A673 (cell line): ENCODE data around the gene CETN3. TPM values are rescaled to one million over a fixed set of nuclear protein-coding genes. Genes with fewer than 3 reads are reported as not detected.

Experiments
- BruUV-seq: library from RNA; stranded (reverse); fragments of 400-500 nt; replicated peaks from 2 replicates; lab custom pipeline; 2021; lab: Mats Ljungman, UMichigan
- CTCF ChIA-PET: fragments of 300-600 bp; sonication (Branson Sonifier 250); formaldehyde crosslinking; loops from one replicate; lab custom pipeline; 2022; ENCODE audit warnings: antibody characterized with exemption; lab: Charles Lee
- POLR2A ChIA-PET: fragments of 300-600 bp; sonication (Branson Sonifier 250); formaldehyde crosslinking; loops from one replicate; lab custom pipeline; 2022; ENCODE audit warnings: antibody characterized with exemption; ENCODE audit not compliant: low non-redundant PET; lab: Charles Lee
- DNase-seq: peaks from one replicate; pipeline ENCODE4 v3.0.0-alpha.2; 2015; ENCODE audit warnings: low spot score
- H3K27ac ChIP-seq: fragments of 200-600 bp; sonication (generic); 2 replicates; pipeline ENCODE4 v1.5.1; 2016; ENCODE audit warnings: mixed run types, low read depth, mild to moderate bottlenecking, mixed read lengths, antibody characterized with exemption, low read length; ENCODE audit not compliant: poor library complexity, severe bottlenecking
- H3K27me3 ChIP-seq: fragments of 200-600 bp; sonication (generic); replicated peaks from 2 replicates; pipeline ENCODE4 v1.6.1; 2017; ENCODE audit warnings: mixed run types, low read depth, mild to moderate bottlenecking, mixed read lengths, antibody characterized with exemption, low read length; ENCODE audit not compliant: insufficient read depth, poor library complexity
- H3K36me3 ChIP-seq: fragments of 200-600 bp; sonication (generic); 2 replicates; pipeline ENCODE4 v1.6.1; 2016; ENCODE audit warnings: mixed run types, mild to moderate bottlenecking, mixed read lengths, antibody characterized with exemption, low read length; ENCODE audit not compliant: insufficient read depth, poor library complexity, severe bottlenecking
- H3K4me1 ChIP-seq: fragments of 200-600 bp; sonication (generic); 2 replicates; pipeline ENCODE4 v1.6.1; 2017; ENCODE audit warnings: mixed run types, mild to moderate bottlenecking, mixed read lengths, antibody characterized with exemption, low read length; ENCODE audit not compliant: insufficient read depth, poor library complexity, severe bottlenecking
- H3K4me3 ChIP-seq: fragments of 200-600 bp; sonication (generic); 2 replicates; pipeline ENCODE4 v1.5.1; 2016; ENCODE audit warnings: low read depth, mixed run types, mild to moderate bottlenecking, mixed read lengths, low read length; ENCODE audit not compliant: poor library complexity, severe bottlenecking
- H3K9me3 ChIP-seq: fragments of 200-600 bp; sonication (generic); 2 replicates; pipeline ENCODE4 v1.6.1; 2016; ENCODE audit warnings: mixed run types, low read depth, mild to moderate bottlenecking, mixed read lengths, antibody characterized with exemption, low read length; ENCODE audit not compliant: poor library complexity, severe bottlenecking
- CTCF ChIP-seq: fragments of 300-800, 200-600 bp; sonication (generic); conservative IDR thresholded peaks from 2 replicates; pipeline ENCODE4 v1.5.1; 2017; ENCODE audit warnings: low read depth, mild to moderate bottlenecking, antibody characterized with exemption, low read length, moderate library complexity, mixed read lengths
- EZH2 ChIP-seq: fragments of 200-600 bp; sonication (generic); IDR thresholded peaks from 2 replicates; pipeline ENCODE4 v1.6.1; 2017; ENCODE audit warnings: borderline replicate concordance, low read depth, mild to moderate bottlenecking, mixed read lengths, antibody characterized with exemption, low read length; ENCODE audit not compliant: poor library complexity, severe bottlenecking
- intact Hi-C: fragments of 100-400 bp; cut with micrococcal nuclease; formaldehyde crosslinking; loops from one replicate; pipeline ENCODE4 v1.10.0; 2022; ENCODE audit not compliant: unreplicated experiment
- total RNA-seq: library from RNA; stranded (reverse); gene quantifications from 2 replicates; pipeline ENCODE4 v1.2.3, GENCODE V29; 2021

CETN3 gene
- total RNA-seq, 1 experiment from 2014 or later = 25.3 TPM

GRCh38 chr5:90355635-90356034 lies 53.9 kb downstream of the CETN3 start:
- CTCF ChIA-PET = no interaction called here
- Histone ChIP-seq H3K9me3 (no peaks in the 10 kb centered on the region), H3K27me3 (no peaks in the 10 kb centered on the region), H3K4me1 (peaks cover 10% of the 10 kb centered on the region), H3K36me3 (no peaks in the 10 kb centered on the region), H3K4me3 (no peak overlapping the region), H3K27ac (no peak overlapping the region)
- no TSS peak for BruUV-seq
- TF ChIP-seq EZH2 (no peak), CTCF (no peak)
- intact Hi-C loops = no loop called here
- POLR2A ChIA-PET = no interaction called here
- no peak for DNase-seq

GRCh38 chr5:90353254-90353653 lies 56.3 kb downstream of the CETN3 start:
- DNase-seq = no peak
- Histone ChIP-seq H3K27ac (no peak overlapping the region), H3K4me3 (no peak overlapping the region), H3K4me1 (peaks cover 10% of the 10 kb centered on the region), H3K36me3 (no peaks in the 10 kb centered on the region), H3K27me3 (peaks cover 4% of the 10 kb centered on the region), H3K9me3 (no peaks in the 10 kb centered on the region)
- TF ChIP-seq EZH2 (no peak), CTCF (no peak)
- intact Hi-C loops = no loop called here
- no TSS peak for BruUV-seq
- CTCF ChIA-PET = no interaction called here
- POLR2A ChIA-PET = no interaction called here

GRCh38 chr5:90351101-90351500 lies 58.5 kb downstream of the CETN3 start:
- intact Hi-C loops = no loop called here
- no TSS peak for BruUV-seq
- TF ChIP-seq EZH2 = no peak
- no peak overlapping the region for H3K27ac ChIP-seq
- H3K4me3 ChIP-seq = no peak overlapping the region
- peaks cover 15% of the 10 kb centered on the region for H3K27me3 ChIP-seq
- no peak for DNase-seq
- ChIA-PET CTCF (no interaction called here), POLR2A (no interaction called here)
- H3K4me1 ChIP-seq = no peaks in the 10 kb centered on the region
- H3K9me3 ChIP-seq = no peaks in the 10 kb centered on the region
- no peaks in the 10 kb centered on the region for H3K36me3 ChIP-seq

GRCh38 chr5:90347462-90347861 lies 62.1 kb downstream of the CETN3 start:
- intact Hi-C loops = no loop called here
- POLR2A ChIA-PET = no interaction called here
- Histone ChIP-seq H3K4me1 (no peaks in the 10 kb centered on the region), H3K9me3 (no peaks in the 10 kb centered on the region), H3K27ac (no peak overlapping the region), H3K4me3 (no peak overlapping the region), H3K36me3 (no peaks in the 10 kb centered on the region), H3K27me3 (peaks cover 22% of the 10 kb centered on the region)
- DNase-seq = no peak
- TF ChIP-seq EZH2 (no peak), CTCF (no peak)
- CTCF ChIA-PET = no interaction called here
- no TSS peak for BruUV-seq
